Measurements from ENCODE around the gene KLHL25.
"Not testable (repeated sequence)": the region's sequence is repeated elsewhere in the genome, so short reads cannot be mapped to it uniquely, and the experiment has no call there.

The KLHL25 gene

DNA sequence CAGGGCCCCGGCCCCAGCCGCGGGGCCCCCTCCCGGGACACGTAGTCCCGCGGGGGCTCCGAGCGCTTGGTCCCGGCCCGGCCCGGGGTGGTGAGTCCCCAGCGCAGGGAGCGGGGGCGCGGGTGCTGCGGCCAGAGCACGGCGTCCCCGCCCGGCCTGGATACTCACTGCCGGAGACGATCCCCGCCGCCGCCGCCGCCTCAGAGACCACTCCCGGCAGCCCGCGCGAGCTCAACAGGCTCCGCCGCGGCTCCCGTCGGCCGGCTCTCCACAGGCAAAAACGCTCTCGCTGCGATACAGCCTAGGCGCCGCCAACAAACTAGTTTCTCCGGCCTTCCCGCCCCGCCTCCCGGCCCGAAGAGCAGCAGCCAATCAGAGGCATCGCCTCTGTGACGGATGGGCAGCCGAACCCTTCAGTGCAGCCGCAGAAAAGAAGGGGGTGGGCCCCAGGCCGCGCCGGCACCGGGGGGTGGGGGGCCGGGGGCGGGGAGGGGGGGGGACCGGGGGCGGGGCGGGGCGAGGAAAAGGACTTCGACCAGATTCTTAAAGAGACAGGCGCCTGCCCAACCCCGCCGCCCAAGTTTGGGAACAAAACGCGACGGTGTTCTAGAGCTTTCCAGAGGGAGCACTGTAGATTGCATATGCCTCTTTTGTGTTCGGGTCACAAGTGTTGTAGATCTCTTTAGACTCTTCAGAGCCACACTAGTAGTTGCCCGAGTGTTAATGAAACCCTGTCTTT, at the start of gene KLHL25:
KLHL25 (minus strand) TSS at position 328 of the 739 bp plus-strand sequence. CDS start 25,115 bp downstream, outside the sequence.
- DNase-seq (ENCODE audit: low read depth): peak; percentile 80

DNA sequence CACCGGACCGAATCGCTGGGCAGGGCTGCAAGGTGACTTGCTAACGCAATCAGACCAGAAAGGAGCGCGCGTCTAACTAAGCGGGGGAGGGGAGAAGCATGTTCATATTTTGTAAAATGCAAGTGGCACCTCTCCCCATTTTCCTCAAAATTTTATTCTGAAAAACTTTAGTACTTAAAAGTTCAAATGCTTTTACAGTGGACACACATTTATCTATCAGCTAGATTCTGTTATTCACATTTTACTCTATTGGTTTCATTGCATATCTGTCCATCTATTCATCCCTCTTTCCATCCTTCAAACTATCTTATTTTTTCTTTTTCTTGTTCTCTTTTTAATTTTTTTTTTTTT, 46.1 kb upstream of the KLHL25 start:
- no peak for DNase-seq (ENCODE audit: low read depth)

DNA sequence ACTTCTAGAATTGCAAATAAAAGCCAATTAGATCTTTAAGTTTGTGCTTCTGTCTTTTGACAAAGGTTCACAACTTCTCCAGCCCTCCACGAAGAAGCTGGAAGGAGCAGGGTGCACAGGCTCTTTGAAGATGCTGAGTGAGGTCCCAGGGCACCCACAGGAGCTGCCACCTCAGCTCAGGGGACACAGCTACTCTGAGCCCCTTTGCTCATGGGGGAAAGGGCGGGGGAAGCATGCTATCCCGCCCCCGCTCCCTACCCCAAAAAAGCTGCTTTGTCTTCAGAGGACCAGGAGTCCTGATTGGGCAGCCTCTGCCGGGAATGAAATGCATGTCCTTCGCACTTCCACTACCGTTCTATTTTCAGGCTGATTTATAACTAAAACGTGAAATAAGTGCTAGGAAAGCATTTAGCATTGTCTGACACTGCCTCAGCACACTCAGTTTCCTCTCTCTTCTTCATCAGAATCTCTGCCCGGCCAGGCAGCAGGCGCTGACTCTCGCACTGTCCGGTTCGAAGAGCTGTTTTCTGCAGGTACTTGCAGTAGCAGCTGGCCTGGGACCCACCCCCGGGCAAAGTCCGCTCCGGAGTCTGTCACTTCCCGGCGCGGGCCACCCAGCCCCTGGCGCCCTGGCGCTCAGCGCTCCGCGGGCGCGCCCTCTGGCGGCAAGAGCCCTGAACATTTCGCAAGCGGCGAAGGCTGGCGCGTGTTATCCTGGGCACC, 45.5 kb upstream of the KLHL25 start:
- DNase-seq (ENCODE audit: low read depth): peak; percentile 63

- no peak for DNase-seq (ENCODE audit: low read depth)
These were observed 44.9 kb upstream of the KLHL25 start for GRCh38 chr15:85839643-85840042.

DNA sequence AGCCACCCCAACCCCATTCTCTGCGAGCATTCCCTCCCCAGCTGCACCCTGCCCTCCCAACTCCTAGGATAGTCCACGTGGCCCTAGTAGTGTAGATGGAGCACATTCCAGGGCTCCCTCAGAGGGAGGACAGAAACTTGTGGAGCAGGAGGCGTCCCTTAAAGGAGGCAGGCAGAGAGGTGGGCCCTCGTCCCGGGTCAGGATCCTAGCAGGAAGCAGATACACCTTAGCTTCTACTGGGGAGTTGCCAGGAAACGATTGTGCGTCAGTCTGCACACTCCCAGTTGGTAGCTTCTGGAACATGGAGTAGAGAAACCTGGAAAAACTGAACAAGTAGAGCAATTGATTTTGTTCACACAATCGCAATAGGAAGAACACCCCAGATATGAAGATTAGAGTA, 43.9 kb upstream of the KLHL25 start:
- no peak for DNase-seq (ENCODE audit: low read depth)

- DNase-seq (ENCODE audit: low read depth): no peak
These were observed 43.2 kb upstream of the KLHL25 start for GRCh38 chr15:85837881-85838280.

DNA sequence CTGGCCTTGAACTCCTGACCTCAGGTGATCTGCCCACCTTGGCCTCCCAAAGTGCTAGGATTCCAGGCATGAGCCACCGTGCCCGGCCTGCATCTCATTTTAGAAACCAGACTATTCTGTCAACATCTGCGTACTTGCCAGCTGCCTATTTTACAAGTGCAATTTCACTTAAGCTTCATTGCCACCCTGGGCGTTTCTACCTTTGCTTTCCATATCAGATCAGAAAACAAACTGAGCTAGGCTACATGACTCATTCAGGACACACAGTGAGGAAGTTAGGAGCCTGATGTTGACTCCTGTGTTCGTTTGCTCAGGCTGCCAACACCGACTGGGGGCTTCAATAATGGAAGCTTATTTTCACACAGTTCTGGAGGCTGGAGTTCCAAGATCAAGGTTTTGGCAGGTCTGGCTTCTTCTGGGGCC, 42.3 kb upstream of the KLHL25 start:
- no peak for DNase-seq (ENCODE audit: low read depth)

DNA sequence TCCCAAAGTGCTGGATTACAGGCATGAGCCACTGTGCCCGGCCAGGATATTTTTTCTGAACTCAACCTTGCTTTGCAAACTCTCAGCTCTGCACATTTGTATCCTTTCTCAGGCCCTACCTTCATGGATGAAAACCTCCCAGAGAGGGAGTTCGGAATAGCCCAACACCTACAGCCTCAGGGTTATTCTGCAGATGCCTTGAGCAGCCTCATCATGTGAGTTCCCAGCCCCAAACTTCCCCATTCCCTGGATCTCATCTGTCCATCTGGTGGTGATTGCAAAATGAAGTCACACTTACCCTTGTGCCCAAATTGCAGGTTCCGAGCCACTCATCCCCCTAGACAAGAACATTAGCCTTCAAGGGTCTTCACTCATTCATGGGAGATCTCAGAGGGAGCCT, 39.9 kb upstream of the KLHL25 start:
- no peak for DNase-seq (ENCODE audit: low read depth)

GRCh38 chr15:85832394-85832793, 37.7 kb upstream of the KLHL25 start:
- no peak for DNase-seq (ENCODE audit: low read depth)

GRCh38 chr15:85831415-85832113, 36.8 kb upstream of the KLHL25 start:
- no peak for DNase-seq (ENCODE audit: low read depth)

- not testable (repeated sequence) for DNase-seq (ENCODE audit: low read depth)
These were observed 35.0 kb upstream of the KLHL25 start for GRCh38 chr15:85829754-85830153.

DNA sequence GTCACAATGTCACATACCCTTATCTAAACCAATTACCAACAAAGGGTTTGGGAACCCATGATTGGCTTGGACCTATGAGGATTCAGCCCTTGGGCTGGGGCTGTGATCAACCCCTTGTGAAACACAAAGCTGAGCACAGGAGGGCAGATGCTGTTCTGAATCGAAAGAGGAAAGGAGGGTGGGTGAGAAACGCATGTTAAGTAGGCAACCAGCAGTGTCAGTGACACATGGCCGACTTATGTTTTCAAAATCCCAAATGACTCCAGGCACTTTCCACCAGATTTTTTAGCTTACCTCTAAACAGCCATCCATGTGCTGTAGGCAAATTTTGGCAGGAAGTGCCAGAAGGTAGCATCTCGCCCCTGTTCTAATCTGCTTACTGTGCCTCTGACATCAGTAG, 34.1 kb upstream of the KLHL25 start:
- DNase-seq (ENCODE audit: low read depth): no peak

DNA sequence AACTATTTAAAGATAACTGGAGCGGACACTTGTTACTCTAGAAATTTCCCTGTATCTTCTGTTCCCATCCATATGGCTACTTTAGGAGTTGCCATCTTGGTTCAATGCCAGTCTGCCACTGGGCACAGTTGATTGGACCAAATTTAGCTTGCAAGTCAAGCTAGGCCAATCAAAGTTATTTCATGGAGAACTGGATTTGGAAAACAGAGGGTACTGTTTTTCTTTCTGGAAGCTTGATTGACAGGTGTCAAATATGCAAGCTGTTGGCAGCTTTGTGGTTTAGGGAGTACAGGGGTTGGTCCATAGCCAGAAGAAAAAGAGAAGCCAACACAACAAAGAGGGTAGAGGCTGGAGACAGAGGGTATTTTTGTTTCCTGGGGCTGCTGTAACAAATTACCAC, 33.4 kb upstream of the KLHL25 start:
- DNase-seq (ENCODE audit: low read depth): no peak

GRCh38 chr15:85826756-85827515, 32.2 kb upstream of the KLHL25 start:
- no peak for DNase-seq (ENCODE audit: low read depth)

DNA sequence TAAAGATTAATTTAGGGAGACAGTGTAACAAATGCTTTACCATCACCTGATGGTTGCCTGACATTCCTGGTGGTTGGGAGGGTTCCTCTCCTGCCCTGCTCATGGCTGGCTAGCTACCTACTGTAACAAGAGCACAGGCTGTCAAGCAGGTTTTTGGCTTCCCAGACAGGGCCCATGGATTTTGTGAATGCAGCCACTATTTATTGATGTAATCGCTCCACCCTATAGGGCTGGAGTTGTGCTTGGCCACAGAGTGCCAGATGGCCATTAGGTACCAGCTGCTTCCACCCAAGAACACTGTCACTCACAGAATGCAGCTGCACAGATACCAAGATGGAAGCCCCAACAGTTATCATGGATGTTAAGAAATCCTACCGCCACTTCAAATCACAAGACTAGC, 31.0 kb upstream of the KLHL25 start:
- DNase-seq (ENCODE audit: low read depth): no peak

DNA sequence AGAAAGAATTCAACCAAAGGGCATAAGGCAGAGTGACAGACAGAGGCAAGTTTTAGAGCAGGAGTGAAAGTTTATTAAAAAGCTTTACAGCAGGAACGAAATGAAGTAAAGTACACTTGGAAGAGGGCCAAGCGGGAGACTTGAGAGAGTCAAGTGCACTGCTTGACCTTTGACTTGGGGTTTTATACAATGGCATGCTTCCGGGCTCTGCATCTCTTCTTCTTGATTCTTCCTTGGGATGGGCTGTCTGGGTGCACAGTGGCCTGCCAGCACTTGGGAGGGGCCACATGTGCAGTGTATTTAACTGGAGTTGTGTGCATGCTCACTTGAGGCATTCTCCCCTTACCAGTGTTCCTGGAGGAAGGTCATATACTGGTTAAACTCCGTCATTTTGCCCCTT, 30.4 kb upstream of the KLHL25 start:
- DNase-seq (ENCODE audit: low read depth): no peak

DNA sequence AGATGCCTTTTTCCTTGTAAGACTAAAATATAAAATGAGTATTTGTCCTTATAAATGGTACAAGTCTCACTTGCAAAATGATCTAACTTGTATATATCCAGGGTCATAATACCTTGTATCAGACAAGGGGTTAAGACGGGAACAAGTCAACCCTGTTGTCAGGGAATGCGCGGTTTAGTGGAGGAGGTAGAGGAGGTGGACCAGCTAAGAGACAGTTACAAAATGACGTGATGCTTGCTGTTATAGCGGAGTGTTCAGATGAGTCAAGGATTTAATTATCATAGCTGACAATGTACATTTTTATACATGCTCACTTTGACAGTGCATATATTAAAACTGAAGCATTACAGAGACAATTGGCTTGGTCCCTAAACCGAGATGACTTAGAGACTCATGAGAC, 26.8 kb upstream of the KLHL25 start:
- no peak for DNase-seq (ENCODE audit: low read depth)

DNA sequence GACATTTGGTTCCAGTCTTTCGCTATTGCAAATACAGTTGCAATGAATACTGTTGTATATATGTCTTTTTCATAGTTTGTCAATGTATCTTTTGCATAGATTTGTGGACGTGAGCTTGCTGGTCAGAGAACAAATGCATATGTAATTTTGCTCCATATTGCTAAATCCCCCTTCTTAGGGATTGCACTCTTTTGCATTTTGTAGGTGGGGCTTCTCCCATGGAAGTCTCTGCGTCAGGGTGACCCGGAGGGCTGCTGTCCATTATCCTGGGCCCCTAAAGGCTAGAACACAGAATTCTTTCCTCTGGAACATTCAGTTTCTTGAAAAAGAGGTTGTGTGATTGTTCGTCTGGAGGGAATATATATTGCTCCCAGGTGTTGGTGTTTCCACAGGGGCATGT, 25.2 kb upstream of the KLHL25 start:
- DNase-seq (ENCODE audit: low read depth): no peak

DNA sequence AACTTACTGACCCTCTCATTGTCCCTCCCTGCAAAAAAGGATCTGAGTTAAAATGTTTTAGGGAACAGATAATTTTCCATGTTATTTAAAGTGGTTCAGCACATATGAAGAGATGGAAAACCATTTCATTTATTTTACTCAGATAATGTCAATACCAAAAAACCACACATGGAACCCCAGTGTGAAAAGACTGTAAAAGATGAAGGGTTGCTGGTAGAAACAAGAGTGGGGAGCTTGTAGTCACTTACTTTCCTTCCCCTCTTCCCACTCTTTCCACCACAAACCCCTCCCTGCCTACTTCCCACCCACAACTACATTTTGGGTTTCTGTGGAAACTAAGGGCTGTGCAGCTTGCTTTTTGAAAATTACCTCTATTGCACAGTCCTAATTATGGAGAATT, 18.5 kb upstream of the KLHL25 start:
- no peak for DNase-seq (ENCODE audit: low read depth)

DNA sequence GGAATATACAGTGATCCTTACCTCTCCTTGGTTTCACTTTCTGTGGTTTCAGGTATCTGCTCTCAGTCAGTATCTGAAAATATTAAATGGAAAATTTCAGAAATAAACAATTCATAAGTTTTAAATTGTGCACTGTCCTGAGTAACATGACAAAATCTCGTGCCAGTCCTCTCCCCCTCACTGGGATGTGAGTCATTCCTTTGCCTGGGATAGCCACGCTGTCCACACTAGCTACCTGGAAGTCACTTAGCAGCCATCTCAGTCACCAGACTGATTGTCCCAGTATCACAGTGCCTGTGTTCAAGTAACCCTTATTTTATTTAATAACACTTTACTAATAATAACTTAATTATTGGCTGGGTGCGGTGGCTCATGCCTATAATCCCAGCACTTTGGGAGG, 15.3 kb upstream of the KLHL25 start:
- DNase-seq (ENCODE audit: low read depth): no peak

DNA sequence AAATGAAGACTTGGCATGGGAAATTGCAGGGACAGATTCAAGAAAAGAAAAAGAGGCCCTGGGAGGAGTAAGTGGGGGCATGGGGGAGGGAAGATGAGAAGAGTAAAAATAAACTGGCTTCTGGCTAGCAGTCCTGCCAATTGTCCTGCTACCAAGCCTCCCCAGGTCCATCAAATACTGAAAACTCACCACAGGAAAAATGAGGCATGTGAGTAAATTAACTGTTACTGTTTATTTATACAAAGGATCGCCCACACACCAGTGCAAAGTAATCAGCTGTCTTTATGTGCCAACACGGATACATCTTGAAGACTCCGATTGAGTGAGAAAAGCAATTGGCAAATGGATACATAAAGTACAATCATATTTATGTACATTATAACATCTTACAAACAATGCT, 10.7 kb upstream of the KLHL25 start:
- DNase-seq (ENCODE audit: low read depth): no peak

DNA sequence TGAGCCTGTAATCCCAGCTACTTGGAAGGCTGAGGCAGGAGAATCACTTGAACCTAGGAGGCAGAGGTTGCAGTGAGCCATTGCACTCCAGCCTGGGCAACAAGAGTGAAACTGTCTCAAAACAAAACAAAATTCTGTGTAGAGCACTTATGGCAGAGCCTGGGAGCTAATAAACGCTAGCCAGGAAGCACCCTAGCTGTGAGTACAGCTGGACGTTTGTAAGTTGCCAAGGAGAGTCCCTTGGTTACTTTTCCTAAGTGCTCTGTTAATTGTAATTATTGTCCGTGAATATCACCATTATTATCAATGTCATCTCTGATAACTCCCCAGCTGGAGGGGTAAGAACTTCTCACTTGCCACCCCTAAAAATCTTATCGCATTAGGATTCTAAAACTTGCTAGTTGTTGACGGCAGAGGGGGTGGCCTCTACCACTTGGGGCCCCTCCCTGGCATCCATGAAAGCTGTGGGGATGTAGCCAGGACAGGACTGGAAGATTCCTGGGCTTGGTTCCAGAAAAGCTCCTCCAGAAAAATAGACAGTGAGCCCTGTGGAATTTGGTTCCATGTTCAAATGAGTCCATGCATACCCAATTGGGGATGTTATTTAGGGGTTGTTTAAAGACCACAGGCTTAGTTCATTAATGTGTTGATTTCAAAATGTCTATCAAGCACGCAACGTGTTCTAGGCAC, 9.9 kb upstream of the KLHL25 start:
- no peak for DNase-seq (ENCODE audit: low read depth)

Measured in stimulated activated CD8-positive, alpha-beta memory T cell treated with anti-CD3 and anti-CD28 coated beads, Interleukin-15, amount 100 ng/mL, for 1 hour (primary cell).